HEK293T (cell line): ENCODE data around the gene CLK2.

Source experiments
- ARNT ChIP-seq: fragments of 450-650 bp; IDR thresholded peaks from 2 replicates; pipeline ENCODE4 v1.6.1; 2017; ENCODE audit warnings: mild to moderate bottlenecking
- ELF4 ChIP-seq: fragments of 450-650 bp; IDR thresholded peaks from 2 replicates; pipeline ENCODE4 v1.6.1; 2017; ENCODE audit warnings: antibody characterized with exemption
- FOXA1 ChIP-seq: fragments of 450-650 bp; IDR thresholded peaks from 2 replicates; pipeline ENCODE4 v1.6.1; 2016; ENCODE audit warnings: mild to moderate bottlenecking
- FOXK2 ChIP-seq: fragments of 450-650 bp; IDR thresholded peaks from 2 replicates; pipeline ENCODE4 v1.6.1; 2016; ENCODE audit warnings: mild to moderate bottlenecking
- LEF1 ChIP-seq: fragments of 450-650 bp; IDR thresholded peaks from 2 replicates; pipeline ENCODE4 v1.6.1; 2017; ENCODE audit warnings: mild to moderate bottlenecking, borderline replicate concordance
- SP1 ChIP-seq: fragments of 450-650 bp; IDR thresholded peaks from 2 replicates; pipeline ENCODE4 v1.6.1; 2017
- SUZ12 ChIP-seq: fragments of 450-650 bp; IDR thresholded peaks from 2 replicates; pipeline ENCODE4 v1.6.1; 2016; ENCODE audit warnings: mild to moderate bottlenecking
- TARDBP ChIP-seq: fragments of 450-650 bp; IDR thresholded peaks from 2 replicates; pipeline ENCODE4 v1.6.1; 2016

GRCh38 chr1:155269381-155269780, 3.9 kb downstream of the CLK2 start:
- TF ChIP-seq ARNT (no peak), SUZ12 (no peak), FOXA1 (no peak), SP1 (no peak), TARDBP (no peak), ELF4 (no peak), LEF1 (no peak), FOXK2 (no peak)
